ENCODE data around the gene ARHGEF39.

- no peak for TF ChIP-seq CTCF (IDR thresholded peaks at IDR 0.05)
- no peak for TF ChIP-seq ZFX (IDR thresholded peaks at IDR 0.05; ENCODE audit: borderline replicate concordance)
Observed at GRCh38 chr9:35619800-35620158, 45.2 kb downstream of the ARHGEF39 start.

Measured in 22Rv1 (cell line).